Neural crest cell (in vitro differentiated cells): ENCODE measurements around the gene SLC4A7. TPM values are rescaled to one million over a fixed set of nuclear protein-coding genes. Genes with fewer than 3 reads are reported as not detected.

ENCODE experiments used
- DNase-seq: peaks from one replicate; pipeline ENCODE4 v3.0.0; 2021; ENCODE audit warnings: low read depth, mixed read lengths, low spot score
- H3K27ac Mint-ChIP-seq: one replicate; pipeline ENCODE4 v1.8.0; 2021; ENCODE audit warnings: mild to moderate bottlenecking, mixed read lengths; ENCODE audit not compliant: unreplicated experiment
- H3K27me3 Mint-ChIP-seq: 2 replicates; pipeline ENCODE4 v1.8.0; 2021; ENCODE audit warnings: low read depth, mild to moderate bottlenecking, mixed read lengths
- H3K36me3 Mint-ChIP-seq: 2 replicates; pipeline ENCODE4 v1.8.0; 2021; ENCODE audit warnings: low read depth, mild to moderate bottlenecking, mixed read lengths
- H3K4me1 Mint-ChIP-seq: 2 replicates; pipeline ENCODE4 v1.8.0; 2021; ENCODE audit warnings: mixed read lengths
- H3K4me3 Mint-ChIP-seq: one replicate; pipeline ENCODE4 v1.8.0; 2021; ENCODE audit warnings: mild to moderate bottlenecking, mixed read lengths
- H3K9me3 Mint-ChIP-seq: 2 replicates; pipeline ENCODE4 v1.8.0; 2021; ENCODE audit warnings: mixed read lengths
- total RNA-seq: library from RNA; stranded (reverse); gene quantifications from 2 replicates; pipeline ENCODE4 v1.2.1, GENCODE V29; 2021
- TF ChIP-seq, protein P1 (sequence below): fragments of 200-600 bp; sonication (generic); conservative IDR thresholded peaks from 2 replicates; pipeline ENCODE4 v1.5.0; 2021; ENCODE audit warnings: antibody characterized with exemption, mild to moderate bottlenecking

The SLC4A7 gene
- total RNA-seq, 1 donor from 2014 or later = 63.9 TPM

GRCh38 chr3:27486336-27486735 is 2.2 kb upstream of the SLC4A7 start:
- DNase-seq = no peak
- Mint-ChIP-seq H3K4me1 (peaks cover 16% of the 10 kb centered on the region), H3K36me3 (no peaks in the 10 kb centered on the region), H3K27me3 (no peaks in the 10 kb centered on the region), H3K9me3 (no peaks in the 10 kb centered on the region), H3K4me3 (peak overlapping the region; percentile 57), H3K27ac (no peak overlapping the region)
- TF ChIP-seq, protein P1, sequence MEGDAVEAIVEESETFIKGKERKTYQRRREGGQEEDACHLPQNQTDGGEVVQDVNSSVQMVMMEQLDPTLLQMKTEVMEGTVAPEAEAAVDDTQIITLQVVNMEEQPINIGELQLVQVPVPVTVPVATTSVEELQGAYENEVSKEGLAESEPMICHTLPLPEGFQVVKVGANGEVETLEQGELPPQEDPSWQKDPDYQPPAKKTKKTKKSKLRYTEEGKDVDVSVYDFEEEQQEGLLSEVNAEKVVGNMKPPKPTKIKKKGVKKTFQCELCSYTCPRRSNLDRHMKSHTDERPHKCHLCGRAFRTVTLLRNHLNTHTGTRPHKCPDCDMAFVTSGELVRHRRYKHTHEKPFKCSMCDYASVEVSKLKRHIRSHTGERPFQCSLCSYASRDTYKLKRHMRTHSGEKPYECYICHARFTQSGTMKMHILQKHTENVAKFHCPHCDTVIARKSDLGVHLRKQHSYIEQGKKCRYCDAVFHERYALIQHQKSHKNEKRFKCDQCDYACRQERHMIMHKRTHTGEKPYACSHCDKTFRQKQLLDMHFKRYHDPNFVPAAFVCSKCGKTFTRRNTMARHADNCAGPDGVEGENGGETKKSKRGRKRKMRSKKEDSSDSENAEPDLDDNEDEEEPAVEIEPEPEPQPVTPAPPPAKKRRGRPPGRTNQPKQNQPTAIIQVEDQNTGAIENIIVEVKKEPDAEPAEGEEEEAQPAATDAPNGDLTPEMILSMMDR = no peak

DNA sequence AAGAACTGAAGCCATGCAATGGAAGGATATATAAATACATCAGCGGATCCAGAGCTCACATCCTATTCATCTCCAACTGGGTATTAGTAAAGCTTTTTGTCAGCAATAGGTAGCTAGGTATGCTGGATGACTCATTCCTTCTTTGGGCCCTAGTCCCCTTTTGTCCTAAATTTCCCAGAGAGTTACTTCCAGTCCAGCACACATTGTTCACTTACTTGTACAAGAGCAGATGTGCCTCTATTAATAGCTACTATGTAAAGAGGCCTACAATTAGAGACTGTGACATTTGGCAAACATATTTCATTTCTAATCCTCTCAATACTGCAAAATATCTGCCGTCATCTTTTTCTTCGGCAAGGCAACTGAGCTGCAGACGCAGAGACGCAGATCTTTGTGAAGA is 1.7 kb upstream of the SLC4A7 start:
- TF ChIP-seq, protein P1 = no peak
- no peak overlapping the region for H3K27ac Mint-ChIP-seq
- no peak for DNase-seq
- H3K4me1 Mint-ChIP-seq = peaks cover 21% of the 10 kb centered on the region
- H3K36me3 Mint-ChIP-seq = no peaks in the 10 kb centered on the region
- H3K9me3 Mint-ChIP-seq = no peaks in the 10 kb centered on the region
- H3K27me3 Mint-ChIP-seq = no peaks in the 10 kb centered on the region
- peak overlapping the region; percentile 57 for H3K4me3 Mint-ChIP-seq

DNA sequence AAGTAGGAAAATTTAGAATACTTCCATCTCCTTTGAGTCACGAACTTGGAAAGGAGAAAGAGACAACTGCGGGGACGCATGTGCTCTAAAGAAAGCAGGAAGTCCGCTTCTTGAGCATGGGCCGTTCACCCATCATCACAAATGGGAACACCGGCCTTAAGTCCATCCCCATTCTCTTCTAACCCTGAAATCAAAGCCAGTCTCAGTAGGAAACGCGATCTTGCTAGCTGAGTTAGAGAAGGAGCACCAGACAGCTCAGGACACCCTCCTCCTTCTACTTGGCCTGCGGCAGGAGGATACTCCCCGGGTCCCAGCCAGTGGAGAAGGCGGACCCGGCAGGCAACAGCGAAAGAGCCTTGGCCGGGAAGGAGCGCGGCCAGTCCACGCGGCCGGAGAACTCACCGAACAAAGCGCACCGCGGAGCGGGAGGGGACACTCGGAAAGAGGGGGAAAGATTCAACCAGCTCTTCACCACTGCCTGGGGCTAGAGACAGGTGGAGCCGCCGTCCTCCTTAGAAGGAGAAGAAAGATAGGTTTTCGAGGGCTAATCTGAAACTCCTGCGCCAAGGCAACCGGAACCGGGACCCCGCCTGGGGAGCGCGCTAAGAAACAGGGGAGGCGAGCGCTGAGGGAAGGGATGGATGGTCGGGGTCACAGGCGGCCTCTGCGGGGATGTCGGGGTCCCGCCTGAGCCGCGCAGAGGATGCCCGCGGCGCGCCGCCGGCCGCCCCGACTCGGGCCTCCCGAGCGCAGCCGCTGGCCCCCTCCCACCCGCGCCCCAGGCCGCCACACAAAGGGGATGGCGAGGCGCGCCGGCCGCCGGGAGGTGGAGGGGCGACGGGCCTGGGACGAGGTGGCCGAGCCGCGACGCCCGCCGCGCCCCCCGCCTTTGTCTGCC is 818 bp downstream of the SLC4A7 start:
- Mint-ChIP-seq H3K4me1 (peaks cover 35% of the 10 kb centered on the region), H3K27ac (peak overlapping the region; percentile 99), H3K4me3 (peak overlapping the region; percentile 98), H3K9me3 (no peaks in the 10 kb centered on the region), H3K36me3 (no peaks in the 10 kb centered on the region), H3K27me3 (no peaks in the 10 kb centered on the region)
- TF ChIP-seq, protein P1 = no peak
- DNase-seq = peak; percentile 46

DNA sequence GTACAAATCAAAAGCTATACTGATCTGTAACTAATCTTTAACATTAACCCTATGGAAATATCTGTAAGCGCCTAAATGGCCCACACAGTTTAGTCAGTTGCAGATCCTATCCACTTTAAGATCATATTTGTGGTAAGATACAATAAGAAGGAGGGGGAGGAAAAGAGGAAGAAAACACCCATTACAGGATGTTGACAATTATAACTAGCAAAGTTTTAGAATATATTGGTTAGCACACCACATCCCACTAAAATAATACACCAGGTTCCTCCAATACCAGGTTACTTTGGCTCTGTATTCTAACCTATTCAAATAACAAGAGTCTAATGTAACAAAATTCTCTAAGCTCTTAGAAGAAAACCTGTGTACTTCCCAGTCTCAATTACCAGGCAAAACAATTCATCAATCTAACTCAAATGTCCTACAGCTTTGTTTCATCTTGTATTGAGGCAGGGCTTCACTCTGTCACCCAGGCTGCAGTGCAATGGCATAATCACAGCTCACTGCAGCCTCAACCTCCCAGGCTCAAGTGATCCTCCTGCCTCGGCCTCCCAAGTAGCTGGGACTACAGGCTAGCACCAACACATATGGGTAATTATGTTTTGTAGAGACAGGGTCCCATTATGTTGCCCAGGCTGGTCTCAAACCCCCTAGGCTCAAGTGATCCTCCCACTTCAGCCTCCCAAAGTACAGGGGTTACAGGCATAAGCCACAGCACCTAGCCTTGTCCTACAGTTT is 4.2 kb downstream of the SLC4A7 start:
- Mint-ChIP-seq H3K36me3 (peaks cover 15% of the 10 kb centered on the region), H3K9me3 (peaks cover 6% of the 10 kb centered on the region), H3K4me3 (peak overlapping the region; percentile 98), H3K27me3 (no peaks in the 10 kb centered on the region), H3K4me1 (peaks cover 47% of the 10 kb centered on the region), H3K27ac (no peak overlapping the region)
- no peak for DNase-seq
- TF ChIP-seq, protein P1 = no peak

- Mint-ChIP-seq H3K9me3 (peaks cover 4% of the 10 kb centered on the region), H3K36me3 (peaks cover 12% of the 10 kb centered on the region), H3K27me3 (no peaks in the 10 kb centered on the region), H3K27ac (peak overlapping the region; percentile 50), H3K4me3 (no peak overlapping the region), H3K4me1 (peaks cover 24% of the 10 kb centered on the region)
- DNase-seq = no peak
- TF ChIP-seq, protein P1 = no peak
Measured at GRCh38 chr3:27471923-27472550, 12.1 kb downstream of the SLC4A7 start.
